Brain microvascular endothelial cell (primary cell): Measurements from ENCODE around the gene EPHA5.

Experiments
- DNase-seq: peaks from one replicate; pipeline ENCODE4 v3.0.0-alpha.2; 2020
- H3K27ac ChIP-seq: fragments of 250-450 bp; sonication (Bioruptor Pico); 2 replicates; pipeline ENCODE4 v1.5.1; 2020; ENCODE audit warnings: mild to moderate bottlenecking, moderate library complexity
- H3K27me3 ChIP-seq: fragments of 250-450 bp; sonication (Bioruptor Pico); replicated peaks from 2 replicates; pipeline ENCODE4 v1.5.1; 2020; ENCODE audit warnings: mild to moderate bottlenecking
- H3K36me3 ChIP-seq: fragments of 250-450 bp; sonication (Bioruptor Pico); replicated peaks from 2 replicates; pipeline ENCODE4 v1.5.1; 2020; ENCODE audit warnings: mild to moderate bottlenecking
- H3K4me3 ChIP-seq: 2 replicates; pipeline ENCODE4 v1.5.1; 2011; ENCODE audit warnings: low read depth, mild to moderate bottlenecking, control low read depth, low read length, moderate library complexity
- CTCF ChIP-seq: IDR thresholded peaks from 2 replicates; pipeline ENCODE4 v1.5.1; 2011; ENCODE audit warnings: low read depth, mild to moderate bottlenecking, moderate library complexity, low read length, control low read depth, inconsistent platforms; ENCODE audit errors: missing control alignments
- in situ Hi-C: cut with HindIII; loops from 2 replicates; pipeline ENCODE4 v1.10.0; 2017; ENCODE audit warnings: low sequenced_read_pairs, low pct_ligation_motif_present

The EPHA5 gene

GRCh38 chr4:65669111-65670019 lies 924 bp downstream of the EPHA5 start:
- no peaks in the 10 kb centered on the region for H3K27me3 ChIP-seq
- H3K4me3 ChIP-seq = peak overlapping the region; percentile 74
- no peak for TF ChIP-seq CTCF
- in situ Hi-C loops = loop anchor here (25.0 kb wide), 1 partner anchor 157 kb away; no protein-coding TSS in a partner anchor
- DNase-seq = peak; percentile 33
- H3K36me3 ChIP-seq = no peaks in the 10 kb centered on the region
- H3K27ac ChIP-seq = peak overlapping the region; percentile 62

- Histone ChIP-seq H3K36me3 (no peaks in the 10 kb centered on the region), H3K27ac (peak overlapping the region; percentile 13), H3K27me3 (no peaks in the 10 kb centered on the region), H3K4me3 (peak overlapping the region; percentile 74)
- DNase-seq = peak; percentile 41
- no peak for TF ChIP-seq CTCF
- in situ Hi-C loops = loop anchor here (25.0 kb wide), 1 partner anchor 156 kb away; no protein-coding TSS in a partner anchor
These were observed 1.8 kb downstream of the EPHA5 start for GRCh38 chr4:65668201-65669089.

- no peak for DNase-seq
- no peaks in the 10 kb centered on the region for H3K36me3 ChIP-seq
- in situ Hi-C loops = loop anchor here (25.0 kb wide), 1 partner anchor 155 kb away; no protein-coding TSS in a partner anchor
- H3K4me3 ChIP-seq = peak overlapping the region; percentile 74
- H3K27ac ChIP-seq = no peak overlapping the region
- no peak for TF ChIP-seq CTCF
- no peaks in the 10 kb centered on the region for H3K27me3 ChIP-seq
These were observed 2.7 kb downstream of the EPHA5 start for GRCh38 chr4:65667506-65668041.

GRCh38 chr4:65665771-65666523 lies 4.3 kb downstream of the EPHA5 start:
- Histone ChIP-seq H3K27ac (no peak overlapping the region), H3K4me3 (no peak overlapping the region), H3K27me3 (no peaks in the 10 kb centered on the region), H3K36me3 (no peaks in the 10 kb centered on the region)
- DNase-seq = no peak
- no peak for TF ChIP-seq CTCF
- in situ Hi-C loops = loop anchor here (25.0 kb wide), 1 partner anchor 154 kb away; no protein-coding TSS in a partner anchor

- no peaks in the 10 kb centered on the region for H3K36me3 ChIP-seq
- no peak overlapping the region for H3K4me3 ChIP-seq
- no peaks in the 10 kb centered on the region for H3K27me3 ChIP-seq
- TF ChIP-seq CTCF = no peak
- no peak overlapping the region for H3K27ac ChIP-seq
- in situ Hi-C loops = loop anchor here (25.0 kb wide), 1 partner anchor 149 kb away; no protein-coding TSS in a partner anchor
- DNase-seq = no peak
These were observed 8.8 kb downstream of the EPHA5 start for GRCh38 chr4:65661471-65661870.
